ENCODE results near the gene FAM237A.
A peak's percentile ranks its signal among the peaks of the same experiment; 100 is the strongest.

Gene FAM237A

DNA sequence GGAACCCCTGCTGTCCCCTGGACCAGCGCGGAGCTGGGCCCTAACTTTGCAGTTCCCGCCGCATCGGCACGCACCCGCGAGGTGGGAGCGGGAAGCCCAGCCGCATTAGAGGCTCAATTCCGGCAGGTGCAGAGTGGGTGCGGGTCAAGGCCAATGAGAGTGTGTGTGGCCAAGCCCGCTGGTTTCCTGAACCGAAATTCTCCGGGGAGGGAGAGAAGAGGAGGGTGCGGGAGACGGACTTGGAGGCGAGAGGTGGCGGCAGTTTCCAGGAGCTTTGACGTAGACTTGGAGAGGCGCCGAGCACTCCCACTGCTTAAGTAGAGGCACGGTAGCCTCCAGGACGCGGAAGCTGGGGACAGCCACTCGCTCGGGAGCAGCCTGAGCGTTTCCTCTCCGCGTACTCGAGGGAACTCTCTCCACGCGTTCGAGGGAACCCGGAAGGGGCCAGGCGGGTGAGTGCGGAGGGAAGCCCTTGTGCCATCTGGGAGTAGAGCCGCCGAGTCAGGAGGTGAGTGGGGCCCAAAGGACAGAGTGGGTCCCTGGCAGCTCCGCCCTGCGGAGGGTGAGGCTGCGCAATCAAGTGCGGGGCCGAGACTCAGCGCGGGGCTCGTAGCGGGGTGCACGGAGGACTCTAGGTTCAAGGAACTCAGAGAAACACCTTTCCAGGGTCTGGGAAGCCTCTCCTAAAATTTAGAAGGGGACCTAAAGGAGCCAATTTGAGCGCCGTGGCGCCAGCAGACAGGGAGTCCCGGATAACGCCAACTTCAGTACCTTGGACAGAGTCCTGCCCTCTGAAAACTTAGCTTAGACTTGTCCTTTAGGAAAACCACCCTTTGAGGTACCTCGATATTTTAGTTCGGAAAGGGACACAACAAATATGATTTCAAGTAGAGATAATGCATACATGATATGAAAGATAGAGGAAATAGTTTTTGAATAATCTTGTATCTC, at the start of gene FAM237A:
TSS of gene FAM237A (plus strand) at position 413 of the 951 bp plus-strand sequence. CDS start 1,750 bp downstream, outside the sequence.
- TF ChIP-seq CTCF (IDR thresholded peaks at IDR 0.05; ENCODE audit: control extremely low read depth, extremely low read depth, low read depth, missing control alignments) = no peak
- peak; percentile 49 for DNase-seq (ENCODE audit: extremely low spot score)
- ChIA-PET POLR2A (no interaction called here), CTCF (interaction anchor here (1.2 kb wide), 1 partner anchor 123 kb away, joined by 3 read pairs; no protein-coding TSS in a partner anchor)

DNA sequence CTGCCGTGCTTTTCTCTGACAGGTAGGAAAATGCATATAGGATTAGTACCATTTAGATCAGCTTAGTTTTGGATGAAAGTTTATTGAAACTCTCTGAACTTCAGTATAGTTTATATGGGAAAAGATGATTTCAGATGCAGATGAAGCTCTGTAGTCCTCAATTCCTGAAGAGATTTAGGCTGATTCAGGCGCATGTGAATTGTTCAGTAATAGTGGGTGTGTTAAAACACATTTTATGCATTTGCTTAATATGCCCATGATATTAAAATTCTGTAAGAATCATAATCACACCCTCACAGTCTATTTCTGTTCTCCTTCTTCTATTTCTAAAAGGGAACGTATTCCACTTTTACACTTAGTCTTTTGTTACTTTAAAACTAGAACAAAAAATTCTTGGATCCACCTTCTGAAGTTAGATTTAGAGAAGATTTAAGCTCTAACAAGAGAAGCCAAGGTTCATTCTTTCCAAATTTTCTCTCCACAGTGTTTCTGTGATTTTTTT, 44.5 kb upstream of the FAM237A start:
- ChIA-PET CTCF (no interaction called here), POLR2A (no interaction called here)
- DNase-seq (ENCODE audit: extremely low spot score) = no peak
- no peak for TF ChIP-seq CTCF (IDR thresholded peaks at IDR 0.05; ENCODE audit: control extremely low read depth, extremely low read depth, low read depth, missing control alignments)

GRCh38 chr2:206603243-206603642, 39.0 kb upstream of the FAM237A start:
- TF ChIP-seq CTCF (IDR thresholded peaks at IDR 0.05; ENCODE audit: control extremely low read depth, extremely low read depth, low read depth, missing control alignments) = no peak
- ChIA-PET CTCF (no interaction called here), POLR2A (no interaction called here)
- no peak for DNase-seq (ENCODE audit: extremely low spot score)

- TF ChIP-seq CTCF (IDR thresholded peaks at IDR 0.05; ENCODE audit: control extremely low read depth, extremely low read depth, low read depth, missing control alignments) = no peak
- CTCF ChIA-PET = interaction anchor here (1.7 kb wide), 1 partner anchor 13 kb away, joined by 5 read pairs; no protein-coding TSS in a partner anchor
- no peak for DNase-seq (ENCODE audit: extremely low spot score)
- POLR2A ChIA-PET = no interaction called here
Observed at GRCh38 chr2:206610451-206610850, 31.8 kb upstream of the FAM237A start.

GRCh38 chr2:206611191-206611590, 31.1 kb upstream of the FAM237A start:
- DNase-seq (ENCODE audit: extremely low spot score) = no peak
- ChIA-PET CTCF (no interaction called here), POLR2A (no interaction called here)
- no peak for TF ChIP-seq CTCF (IDR thresholded peaks at IDR 0.05; ENCODE audit: control extremely low read depth, extremely low read depth, low read depth, missing control alignments)

DNA sequence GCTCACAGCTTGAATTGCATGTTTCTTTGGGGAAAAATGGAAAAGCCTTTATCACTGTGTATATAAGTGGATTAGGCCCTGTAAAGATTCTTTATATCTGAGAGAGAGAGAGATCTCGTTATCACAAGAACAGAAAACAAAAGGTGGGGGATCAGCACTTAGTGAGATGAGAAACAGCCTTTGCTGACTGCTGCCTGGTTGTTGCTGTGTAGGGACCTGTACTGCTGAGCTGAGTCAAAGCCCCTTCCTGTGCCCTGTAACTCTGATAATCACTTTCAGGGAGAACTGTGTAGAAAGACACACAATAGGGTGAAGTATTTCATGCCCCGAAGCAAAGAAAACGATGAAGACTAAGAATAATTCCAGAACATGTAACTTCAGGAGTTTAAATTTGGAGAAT, 30.6 kb upstream of the FAM237A start:
- no peak for DNase-seq (ENCODE audit: extremely low spot score)
- ChIA-PET POLR2A (no interaction called here), CTCF (no interaction called here)
- TF ChIP-seq CTCF (IDR thresholded peaks at IDR 0.05; ENCODE audit: control extremely low read depth, extremely low read depth, low read depth, missing control alignments) = no peak

All from GM10248 (cell line).